ENCODE data around the gene INHBB.
"Not testable (repeated sequence)": the region's sequence is repeated elsewhere in the genome, so short reads cannot be mapped to it uniquely, and the experiment has no call there.

Gene INHBB

GRCh38 chr2:120316528-120317179 is 29.3 kb upstream of the INHBB start:
- no peak for DNase-seq

GRCh38 chr2:120317180-120317533 is 28.8 kb upstream of the INHBB start:
- no peak for DNase-seq

- DNase-seq, result no peak
These were observed 28.0 kb upstream of the INHBB start for GRCh38 chr2:120317916-120318315.

- DNase-seq, result no peak
These were observed 27.3 kb upstream of the INHBB start for GRCh38 chr2:120318626-120319025.

GRCh38 chr2:120319123-120319522 is 26.8 kb upstream of the INHBB start:
- no peak for DNase-seq

GRCh38 chr2:120319686-120320317 is 26.1 kb upstream of the INHBB start:
- DNase-seq, result no peak

- DNase-seq, result no peak
These were observed 25.6 kb upstream of the INHBB start for GRCh38 chr2:120320318-120320851.

GRCh38 chr2:120320887-120321556 is 24.9 kb upstream of the INHBB start:
- not testable (repeated sequence) for DNase-seq

GRCh38 chr2:120321721-120322284 is 24.1 kb upstream of the INHBB start:
- no peak for DNase-seq

GRCh38 chr2:120322329-120322728 is 23.6 kb upstream of the INHBB start:
- no peak for DNase-seq

- DNase-seq, result no peak
These were observed 22.7 kb upstream of the INHBB start for GRCh38 chr2:120323214-120323613.

GRCh38 chr2:120323807-120324399 is 22.0 kb upstream of the INHBB start:
- DNase-seq, result no peak

GRCh38 chr2:120324933-120325332 is 21.0 kb upstream of the INHBB start:
- no peak for DNase-seq

GRCh38 chr2:120326066-120326465 is 19.9 kb upstream of the INHBB start:
- no peak for DNase-seq

GRCh38 chr2:120330946-120331822 is 14.8 kb upstream of the INHBB start:
- no peak for DNase-seq

- no peak for DNase-seq
These were observed 14.0 kb upstream of the INHBB start for GRCh38 chr2:120331903-120332302.

GRCh38 chr2:120332384-120332783 is 13.6 kb upstream of the INHBB start:
- DNase-seq, result no peak

GRCh38 chr2:120334068-120334467 is 11.9 kb upstream of the INHBB start:
- no peak for DNase-seq

- no peak for DNase-seq
These were observed 9.2 kb upstream of the INHBB start for GRCh38 chr2:120336749-120337148.

GRCh38 chr2:120338015-120338414 is 7.9 kb upstream of the INHBB start:
- no peak for DNase-seq

GRCh38 chr2:120341977-120342376 is 4.0 kb upstream of the INHBB start:
- DNase-seq, result no peak

- DNase-seq, result no peak
These were observed 3.5 kb upstream of the INHBB start for GRCh38 chr2:120342446-120342845.

GRCh38 chr2:120343100-120343432 is 2.9 kb upstream of the INHBB start:
- no peak for DNase-seq
